K562 (cell line): Measurements from ENCODE around the gene IFT122. TPM values are rescaled to one million over a fixed set of nuclear protein-coding genes. Genes with fewer than 3 reads are reported as not detected.
A peak's percentile ranks its signal among the peaks of the same experiment; 100 is the strongest.
"Not testable (repeated sequence)": the region's sequence is repeated elsewhere in the genome, so short reads cannot be mapped to it uniquely, and the experiment has no call there.

Experiments used
- ATAC-seq: fragments of 200-7000 bp; cut with Tn5 transposase; 3 replicates; pipeline ENCODE4 v1.9.1; 2020; ENCODE audit warnings: moderate library complexity
- BruUV-seq: library from RNA; stranded (reverse); fragments of 400-500 nt; replicated peaks from 2 replicates; lab custom pipeline; 2021; lab: Mats Ljungman, UMichigan
- CTCF ChIA-PET: fragments of 300-600 bp; formaldehyde crosslinking; extraction: SDS; loops from one replicate; lab custom pipeline; 2021; ENCODE audit warnings: low intra/inter-chr PET ratio; lab: Yijun Ruan, JAX
- POLR2A ChIA-PET: fragments of 300-600, 350-650 bp; sonication (Branson Sonifier 250); formaldehyde crosslinking; extraction: SDS; loops from one replicate; lab custom pipeline; 2021; ENCODE audit warnings: antibody characterized with exemption, inconsistent platforms; lab: Yijun Ruan, JAX
- DNase-seq, 4 experiments: peaks; one replicate each; pipeline versions ENCODE4 v3.0.0 to v3.0.0-alpha.2; 2011 to 2018; ENCODE audit warnings: low spot score in 3 of 4, mixed read lengths in 3 of 4; ENCODE audit errors: extremely low read depth in 1 of 4
- FAIRE-seq: peaks from 2 replicates; lab custom pipeline; 2011; peaks lifted over from hg19 to GRCh38; lab: Jason Lieb, UNC
- H2AFZ ChIP-seq: 2 replicates; pipeline ENCODE4 v1.6.0; 2011; ENCODE audit warnings: low read depth, low read length, control low read depth, inconsistent platforms
- H3K27ac ChIP-seq: fragments of 200-600 bp; 3 replicates; pipeline ENCODE4 v1.8.0; 2011; ENCODE audit warnings: low read depth, mild to moderate bottlenecking, control low read depth, inconsistent platforms, low read length, moderate library complexity, mixed read lengths; ENCODE audit errors: extremely low read depth
- H3K27me3 ChIP-seq, 2 experiments: fragments of 300-600 bp in 1 of 2; 2 replicates in 1 of 2; 3 replicates in 1 of 2; pipeline versions ENCODE4 v1.6.0 to v1.8.0; 2011; ENCODE audit warnings: inconsistent platforms in 2 of 2, low read length in 2 of 2, mild to moderate bottlenecking in 1 of 2, mixed read lengths in 1 of 2, moderate library complexity in 1 of 2; ENCODE audit not compliant: control insufficient read depth in 2 of 2, insufficient read depth in 2 of 2
- H3K36me3 ChIP-seq: fragments of 300-600 bp; 3 replicates; pipeline ENCODE4 v1.8.0; 2011; ENCODE audit warnings: mild to moderate bottlenecking, low read length, inconsistent platforms; ENCODE audit not compliant: control insufficient read depth, insufficient read depth
- H3K4me1 ChIP-seq, 2 experiments: fragments of 200-600 bp in 1 of 2; replicated peaks in 1 of 2; 2 replicates in 1 of 2; 3 replicates in 1 of 2; pipeline versions ENCODE4 v1.5.1 to v1.8.0; 2011; ENCODE audit warnings: inconsistent platforms in 2 of 2, low read length in 2 of 2, mild to moderate bottlenecking in 1 of 2, mixed read lengths in 1 of 2, moderate library complexity in 1 of 2; ENCODE audit not compliant: control insufficient read depth in 2 of 2, insufficient read depth in 2 of 2
- H3K4me2 ChIP-seq: 2 replicates; pipeline ENCODE4 v1.6.1; 2011; ENCODE audit warnings: low read length, control low read depth, inconsistent platforms, mixed read lengths; ENCODE audit not compliant: insufficient read depth
- H3K4me3 ChIP-seq: fragments of 200-600 bp; sonication (generic), shearing (Covaris generic); 2 replicates; pipeline ENCODE4 v1.5.1; 2016; ENCODE audit warnings: control low read depth, inconsistent platforms
- H3K79me2 ChIP-seq: fragments of 200-600 bp; 3 replicates; pipeline ENCODE4 v1.8.0; 2011; ENCODE audit warnings: low read length, inconsistent platforms; ENCODE audit not compliant: control insufficient read depth, insufficient read depth
- H3K9ac ChIP-seq, 2 experiments: 2 replicates each; pipeline versions ENCODE4 v1.6.0 to v1.6.1; 2011; ENCODE audit warnings: low read depth in 2 of 2, low read length in 2 of 2, control low read depth in 1 of 2, inconsistent platforms in 1 of 2, mild to moderate bottlenecking in 1 of 2, mixed read lengths in 1 of 2; ENCODE audit not compliant: insufficient read depth in 1 of 2
- H3K9me1 ChIP-seq: one replicate; pipeline ENCODE4 v1.6.0; 2011; ENCODE audit warnings: inconsistent platforms, mild to moderate bottlenecking, low read length, moderate library complexity; ENCODE audit not compliant: control insufficient read depth, insufficient read depth
- H3K9me3 ChIP-seq: replicated peaks from 2 replicates; pipeline ENCODE4 v1.5.1; 2011; ENCODE audit warnings: low read depth, low read length, inconsistent platforms; ENCODE audit not compliant: control insufficient read depth, insufficient read depth
- H4K20me1 ChIP-seq: replicated peaks from 2 replicates; pipeline ENCODE4 v1.6.1; 2011; ENCODE audit warnings: low read length, inconsistent platforms, mixed read lengths; ENCODE audit not compliant: control insufficient read depth, insufficient read depth
- ARID1B ChIP-seq: fragments of 450-650 bp; IDR thresholded peaks from 2 replicates; pipeline ENCODE4 v1.6.1; 2016; ENCODE audit warnings: antibody characterized with exemption, mild to moderate bottlenecking, inconsistent platforms
- JUN ChIP-seq, 2 experiments: sonication (generic) in 1 of 2; formaldehyde crosslinking in 1 of 2; IDR thresholded peaks; 2 replicates each; pipeline versions ENCODE4 v1.6.1 to v1.8.0; 2012 to 2022; ENCODE audit warnings: borderline replicate concordance in 2 of 2, mild to moderate bottlenecking in 2 of 2, improper control_type of control experiment in 1 of 2, low read depth in 1 of 2, low read length in 1 of 2, missing genetic modification reagents in 1 of 2
- PCBP1 ChIP-seq: fragments of 200-400 bp; formaldehyde crosslinking; IDR thresholded peaks from 2 replicates; pipeline ENCODE4 v1.6.1; 2018; ENCODE audit warnings: mild to moderate bottlenecking, low read depth, low read length; ENCODE audit not compliant: poor library complexity, severe bottlenecking
- SMC3 ChIP-seq: conservative IDR thresholded peaks from 2 replicates; pipeline ENCODE4 v1.6.1; 2011; ENCODE audit warnings: low read depth, low read length, improper control_type of control experiment; ENCODE audit not compliant: insufficient read depth
- SOX6 ChIP-seq: fragments of 450-650 bp; IDR thresholded peaks from 2 replicates; pipeline ENCODE4 v1.6.1; 2014; ENCODE audit warnings: mild to moderate bottlenecking
- ZSCAN32 ChIP-seq: fragments of 450-650 bp; formaldehyde crosslinking; IDR thresholded peaks from 2 replicates; pipeline ENCODE4 v1.4.0; 2020; ENCODE audit warnings: mild to moderate bottlenecking, moderate library complexity
- WGBS: fragments of 100-300 bp; shearing (Covaris generic); methylation state at CpG from one replicate; pipeline ENCODE4 v1.1.6; 2016; ENCODE audit warnings: low coverage, mixed read lengths; ENCODE audit not compliant: insufficient coverage; ENCODE audit errors: missing lambda C conversion rate; 5-methylcytosine and 5-hydroxymethylcytosine counted together
- in situ Hi-C: fragments of 300-500 bp; cut with MboI; formaldehyde crosslinking; loops from 4 replicates; pipeline ENCODE4 v1.15.0; 2018; ENCODE audit warnings: inconsistent platforms, mixed read lengths
- intact Hi-C: fragments of 100-400 bp; cut with micrococcal nuclease; formaldehyde crosslinking; loops from 2 replicates; pipeline ENCODE4 v1.14.2; 2022
- polyA plus RNA-seq, 8 experiments: library from polyadenylated mRNA; depleted of rRNA in 4 of 8; stranded (reverse) in 5 of 8; unstranded in 3 of 8; fragments of >200 nt; fragmentation: Nextera tagmentation in 2 of 8; fragmentation: Illumina TruSeq in 1 of 8; extraction: Ambion mirVana in 2 of 8; extraction: Trizol in 1 of 8; gene quantifications; 2 replicates each; pipeline versions ENCODE4 v1.2.1 to v1.2.3, GENCODE V29; 2011 to 2014; ENCODE audit warnings: inconsistent platforms in 1 of 8, missing spikeins in 1 of 8
- total RNA-seq, 7 experiments: library from RNA; depleted of rRNA in 6 of 7; stranded (reverse); fragments of >200 nt in 6 of 7; fragmentation: Illumina TruSeq in 2 of 7; extraction: Trizol in 2 of 7; gene quantifications; 2 replicates each; pipeline versions ENCODE4 v1.2.1 to v1.2.3, GENCODE V29; 2011 to 2021; ENCODE audit warnings: low replicate concordance in 1 of 7

IFT122 gene
- total and polyA plus RNA-seq, 9 of the 15 experiments (the other 6 are each of a cell fraction or from before 2014, with no cell fraction given): 2.4 to 11.5 (median 7.7) TPM

GRCh38 chr3:129490273-129490675 lies 50.2 kb downstream of the IFT122 start (continued):
- TF ChIP-seq JUN (IDR thresholded peaks at IDR 0.05; ENCODE audit: borderline replicate concordance, low read depth, low read length) (peak; percentile 72), JUN (CRISPR knock-in tag; IDR thresholded peaks at IDR 0.05; ENCODE audit: borderline replicate concordance) (no peak), PCBP1 (no peak), ZSCAN32 (CRISPR knock-in tag) (no peak), SOX6 (0 out of 2 replicates have a peak, but pooled peaks have one; percentile 46), SMC3 (peak; percentile 84), ARID1B (0 out of 2 replicates have a peak, but pooled peaks have one; percentile 21)

GRCh38 chr3:129491077-129491476 lies 51.1 kb downstream of the IFT122 start:
- not testable (repeated sequence) for H3K27ac ChIP-seq, H3K4me1 ChIP-seq, H3K27me3 ChIP-seq, ATAC-seq, H3K9me3 ChIP-seq, H4K20me1 ChIP-seq, H3K79me2 ChIP-seq, DNase-seq, H3K9ac ChIP-seq, H3K9me1 ChIP-seq, H3K4me2 ChIP-seq, H3K36me3 ChIP-seq, H3K4me3 ChIP-seq, H2AFZ ChIP-seq, BruUV-seq
- 46% methylated on average over 3 of the region's 4 CpGs for WGBS
- ChIA-PET CTCF (interaction anchor here (0.7 kb wide), 1 partner anchor 334 kb away, joined by 4 read pairs; no protein-coding TSS in a partner anchor), POLR2A (interaction anchor here (0.6 to 1.4 kb wide), 3 partner anchors 51 to 308 kb away, joined by 3 to 4 read pairs (median 3); partner anchors contain the start of genes IFT122 and MBD4)
- in situ Hi-C loops: loop anchor here (10.0 kb wide), 1 partner anchor 444 kb away; no protein-coding TSS in a partner anchor
- FAIRE-seq: peak; percentile 40
- intact Hi-C loops: loop anchor here (2.0 to 10.0 kb wide), 3 partner anchors 108 to 444 kb away; no protein-coding TSS in a partner anchor
